GM18520 (cell line): ENCODE results near the gene WDTC1.
A peak's percentile ranks its signal among the peaks of the same experiment; 100 is the strongest.
"Not testable (repeated sequence)": the region's sequence is repeated elsewhere in the genome, so short reads cannot be mapped to it uniquely, and the experiment has no call there.

Experiments used
- ATAC-seq: cut with Tn5 transposase; IDR thresholded peaks from one replicate; pipeline ENCODE4 v1.9.1; 2021; ENCODE audit not compliant: unreplicated experiment

WDTC1 gene, protein sequence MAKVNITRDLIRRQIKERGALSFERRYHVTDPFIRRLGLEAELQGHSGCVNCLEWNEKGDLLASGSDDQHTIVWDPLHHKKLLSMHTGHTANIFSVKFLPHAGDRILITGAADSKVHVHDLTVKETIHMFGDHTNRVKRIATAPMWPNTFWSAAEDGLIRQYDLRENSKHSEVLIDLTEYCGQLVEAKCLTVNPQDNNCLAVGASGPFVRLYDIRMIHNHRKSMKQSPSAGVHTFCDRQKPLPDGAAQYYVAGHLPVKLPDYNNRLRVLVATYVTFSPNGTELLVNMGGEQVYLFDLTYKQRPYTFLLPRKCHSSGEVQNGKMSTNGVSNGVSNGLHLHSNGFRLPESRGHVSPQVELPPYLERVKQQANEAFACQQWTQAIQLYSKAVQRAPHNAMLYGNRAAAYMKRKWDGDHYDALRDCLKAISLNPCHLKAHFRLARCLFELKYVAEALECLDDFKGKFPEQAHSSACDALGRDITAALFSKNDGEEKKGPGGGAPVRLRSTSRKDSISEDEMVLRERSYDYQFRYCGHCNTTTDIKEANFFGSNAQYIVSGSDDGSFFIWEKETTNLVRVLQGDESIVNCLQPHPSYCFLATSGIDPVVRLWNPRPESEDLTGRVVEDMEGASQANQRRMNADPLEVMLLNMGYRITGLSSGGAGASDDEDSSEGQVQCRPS

DNA sequence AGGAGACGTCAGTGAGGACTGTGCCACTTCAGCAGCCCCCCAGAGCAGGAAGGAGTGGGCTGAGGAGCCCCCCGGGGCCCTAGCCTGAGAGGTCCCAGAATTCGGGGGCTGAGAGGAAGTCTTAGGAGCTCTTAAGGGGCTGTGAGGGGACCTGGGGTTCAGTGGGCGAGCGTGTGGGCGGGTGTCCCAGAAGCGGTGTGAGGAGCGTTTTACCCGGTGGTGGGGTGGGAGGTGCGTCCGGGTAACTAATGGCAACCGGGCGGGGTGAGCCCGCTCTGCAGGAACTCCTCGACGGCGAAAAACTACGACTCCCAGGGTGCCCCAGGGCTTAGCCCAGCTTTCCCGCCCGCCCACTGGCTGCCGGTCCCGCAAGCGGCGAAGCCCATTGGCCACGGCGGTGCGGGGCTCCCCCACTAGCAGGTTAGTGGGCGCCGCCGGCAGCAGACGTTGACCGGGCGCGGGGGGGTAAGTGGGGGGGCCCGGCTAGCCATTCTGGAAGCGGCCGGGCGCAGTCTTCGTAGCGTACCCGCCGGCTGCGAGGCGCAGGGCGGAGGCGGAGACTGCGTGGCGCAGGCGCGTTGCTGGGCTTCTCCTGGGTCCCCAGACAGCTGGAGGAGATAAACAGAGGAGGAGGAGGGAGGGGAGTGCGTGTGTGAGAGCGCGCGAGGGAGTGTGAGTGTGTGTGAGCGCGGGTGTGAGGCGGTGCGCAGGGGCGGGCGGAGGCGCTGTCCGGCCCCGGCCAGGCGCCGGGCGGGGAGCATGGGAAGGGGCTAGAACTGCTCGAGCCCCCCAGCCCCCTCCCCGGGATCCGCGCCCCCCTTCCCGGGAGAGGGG is at the start of gene WDTC1:
WDTC1 (plus strand) TSS at position 584 of the 834 bp plus-strand sequence. CDS start 26,423 bp downstream, outside the sequence.
- peak; percentile 87 for ATAC-seq

DNA sequence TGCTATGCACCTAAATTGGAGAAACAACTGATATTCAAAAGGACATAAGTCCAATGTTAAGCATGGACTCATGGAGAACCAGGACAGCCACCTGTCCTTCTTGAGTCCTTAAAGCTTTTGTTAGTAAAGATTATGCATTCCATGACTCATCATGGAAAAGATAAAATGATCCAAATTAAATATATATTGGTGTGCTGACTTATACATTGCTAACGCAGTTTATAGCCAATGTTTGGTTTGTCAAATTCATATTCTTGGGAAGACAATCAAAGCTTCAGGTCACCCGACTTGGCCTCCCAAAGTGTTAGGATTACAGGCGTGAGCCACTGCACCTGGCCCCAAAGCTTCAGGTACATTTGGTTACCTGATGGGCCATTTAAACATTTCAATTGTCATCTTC is 49.8 kb upstream of the WDTC1 start:
- ATAC-seq = not testable (repeated sequence)

DNA sequence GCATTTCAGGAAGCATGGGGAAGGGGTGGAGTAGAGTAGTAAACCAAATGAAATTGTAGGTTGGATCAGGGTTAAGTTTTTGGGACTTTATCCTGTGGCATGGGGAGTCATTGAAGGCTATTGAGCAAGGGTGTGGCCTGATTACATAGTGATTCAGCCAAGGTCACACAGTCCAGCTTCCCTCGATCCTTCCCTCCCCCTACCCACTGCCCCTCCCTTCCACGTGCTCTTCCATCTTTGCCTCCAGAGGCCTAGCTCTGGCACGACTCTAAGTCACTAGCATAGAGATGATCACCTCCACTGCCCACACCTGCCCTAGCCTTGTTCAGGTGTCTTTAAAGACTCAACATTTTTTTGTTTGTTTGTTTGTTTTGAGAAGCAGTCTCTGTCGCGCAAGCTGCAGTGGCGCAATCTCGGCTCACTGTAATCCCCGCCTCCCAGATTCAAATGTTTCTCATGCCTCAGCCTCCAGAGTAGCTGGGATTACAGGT is 42.3 kb upstream of the WDTC1 start:
- no peak for ATAC-seq

DNA sequence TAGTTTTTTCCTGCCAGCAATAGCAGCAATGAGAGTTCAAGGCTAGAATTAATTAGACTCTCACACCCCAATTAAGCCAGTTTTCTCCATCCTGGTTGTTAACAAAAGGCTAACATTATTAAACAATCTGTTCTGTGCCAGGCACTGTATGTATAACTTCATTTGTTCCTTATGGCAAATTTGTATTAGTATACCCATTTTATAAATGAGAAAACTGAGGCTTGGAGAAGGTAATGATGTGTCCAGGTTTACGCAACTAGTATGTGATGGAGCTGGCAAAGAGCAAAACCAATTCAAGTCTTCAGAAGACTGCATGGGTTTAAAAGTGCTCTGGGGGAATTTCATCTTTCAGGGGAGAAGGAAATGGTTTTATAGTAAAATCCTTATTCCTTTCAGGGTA is 41.2 kb upstream of the WDTC1 start:
- ATAC-seq = no peak

DNA sequence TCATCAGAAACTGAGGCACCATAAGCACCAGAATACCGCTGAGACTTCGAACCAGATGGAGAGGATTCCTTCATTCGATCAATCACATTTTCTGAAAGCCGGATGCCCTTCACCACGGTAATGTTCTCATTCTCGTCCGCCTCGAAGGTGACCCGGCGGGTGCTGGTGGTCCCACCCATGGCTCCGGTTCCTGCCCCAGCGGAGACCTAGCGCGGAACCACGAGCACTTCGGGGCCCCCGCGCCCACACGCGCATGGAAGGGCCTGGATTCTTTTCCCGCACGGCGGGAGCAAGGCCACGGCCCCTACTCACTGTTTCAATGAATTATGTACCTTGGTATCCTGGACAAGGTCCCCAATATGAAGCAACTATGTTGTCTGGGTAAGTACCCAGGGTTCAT is 33.1 kb upstream of the WDTC1 start:
- no peak for ATAC-seq

DNA sequence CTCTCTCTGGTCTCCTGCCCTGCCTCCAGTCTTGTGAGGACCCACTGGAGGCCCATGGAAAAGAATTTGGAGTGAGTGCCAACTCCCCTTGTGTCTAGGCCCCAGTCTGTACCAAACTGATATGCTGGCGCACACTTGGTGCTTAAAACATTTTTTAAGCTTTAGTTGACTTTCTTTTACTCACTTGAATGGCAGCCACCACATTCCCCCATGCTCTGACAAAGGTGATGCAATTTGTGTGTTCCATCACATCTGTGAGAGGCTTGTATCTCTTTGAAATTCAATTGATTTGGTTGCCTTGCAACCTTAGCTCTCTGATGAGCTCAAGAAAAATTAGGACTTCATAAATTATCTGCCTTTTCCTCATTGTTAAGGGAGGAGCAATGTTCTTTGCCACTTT is 30.5 kb upstream of the WDTC1 start:
- ATAC-seq = no peak

DNA sequence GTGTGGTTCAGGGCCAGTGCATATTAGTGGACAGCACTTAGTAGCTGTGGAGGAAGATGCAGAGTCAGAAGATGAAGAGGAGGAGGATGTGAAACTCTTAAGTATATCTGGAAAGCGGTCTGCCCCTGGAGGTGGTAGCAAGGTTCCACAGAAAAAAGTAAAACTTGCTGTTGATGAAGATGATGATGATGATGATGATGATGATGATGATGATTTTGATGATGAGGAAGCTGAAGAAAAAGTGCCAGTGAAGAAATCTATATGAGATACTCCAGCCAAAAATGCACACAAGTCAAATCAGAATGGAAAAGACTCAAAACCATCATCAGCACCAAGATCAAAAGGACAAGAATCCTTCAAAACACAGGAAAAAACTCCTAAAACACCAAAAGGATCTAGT is 27.2 kb upstream of the WDTC1 start:
- ATAC-seq = not testable (repeated sequence)

DNA sequence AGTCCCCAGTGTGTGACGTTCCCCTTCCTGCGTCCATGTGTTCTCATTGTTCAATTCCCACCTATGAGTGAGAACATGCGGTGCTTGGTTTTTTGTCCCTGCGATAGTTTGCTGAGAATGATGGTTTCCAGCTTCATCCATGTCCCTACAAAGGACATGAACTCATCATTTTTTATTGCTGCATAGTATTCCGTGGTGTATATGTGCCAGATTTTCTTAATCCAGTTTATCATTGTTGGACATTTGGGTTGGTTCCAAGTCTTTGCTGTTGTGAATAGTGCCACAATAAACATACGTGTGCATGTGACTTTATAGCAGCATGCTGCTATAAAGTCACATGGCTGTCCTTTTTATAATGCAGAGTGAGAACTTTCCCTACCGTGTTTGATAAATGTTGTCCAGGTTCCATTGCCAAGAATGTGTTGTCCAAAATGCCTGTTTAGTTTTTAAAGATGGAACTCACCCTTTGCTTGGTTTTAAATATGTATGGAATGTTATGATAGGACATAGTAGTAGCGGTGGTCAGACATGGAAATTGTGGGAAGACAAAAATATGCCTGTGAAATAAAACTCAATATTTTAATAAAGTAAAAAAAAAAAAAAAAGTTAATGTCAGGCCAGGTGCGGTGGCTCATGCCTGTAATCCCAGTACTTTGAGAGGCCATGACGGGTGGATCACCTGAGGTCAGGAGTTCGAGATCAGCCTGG is 26.1 kb upstream of the WDTC1 start:
- not testable (repeated sequence) for ATAC-seq

DNA sequence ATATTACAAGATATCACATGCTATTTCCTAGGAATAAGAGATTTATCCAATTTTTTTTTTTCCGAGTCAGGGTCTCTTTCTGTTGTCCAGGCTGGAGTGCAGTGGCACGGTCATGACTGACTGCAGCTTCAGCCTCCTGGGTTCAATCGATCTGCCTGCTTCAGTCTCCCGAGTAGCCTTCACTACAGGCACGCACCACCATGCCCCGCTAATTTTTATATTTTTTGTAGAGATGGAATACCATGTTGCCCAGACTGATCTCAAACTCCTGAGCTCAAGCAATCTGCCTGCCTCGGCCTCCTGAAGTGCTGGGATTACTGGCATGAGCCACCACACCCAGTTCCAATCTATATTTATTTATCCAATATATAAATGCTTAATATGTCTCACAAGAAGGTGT is 18.0 kb upstream of the WDTC1 start:
- no peak for ATAC-seq

DNA sequence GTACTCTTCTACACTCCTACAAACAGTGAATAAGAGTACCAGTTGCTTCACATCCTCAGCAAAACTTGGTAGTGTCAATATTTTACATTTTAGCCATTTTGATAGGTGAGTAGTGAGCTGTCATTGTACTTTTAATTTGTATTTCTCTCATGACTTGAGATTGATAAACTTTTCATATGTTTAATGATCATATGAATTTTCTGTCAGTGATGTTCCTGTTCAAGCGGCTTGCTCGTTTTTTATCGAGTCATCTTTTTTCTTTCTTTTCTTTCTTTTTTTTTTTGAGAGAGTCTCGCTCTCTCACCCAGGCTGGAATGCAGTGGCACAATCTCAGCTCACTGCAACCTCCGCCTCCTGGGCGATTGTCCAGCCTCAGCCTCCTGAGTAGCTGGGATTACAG is 17.0 kb upstream of the WDTC1 start:
- ATAC-seq = no peak

DNA sequence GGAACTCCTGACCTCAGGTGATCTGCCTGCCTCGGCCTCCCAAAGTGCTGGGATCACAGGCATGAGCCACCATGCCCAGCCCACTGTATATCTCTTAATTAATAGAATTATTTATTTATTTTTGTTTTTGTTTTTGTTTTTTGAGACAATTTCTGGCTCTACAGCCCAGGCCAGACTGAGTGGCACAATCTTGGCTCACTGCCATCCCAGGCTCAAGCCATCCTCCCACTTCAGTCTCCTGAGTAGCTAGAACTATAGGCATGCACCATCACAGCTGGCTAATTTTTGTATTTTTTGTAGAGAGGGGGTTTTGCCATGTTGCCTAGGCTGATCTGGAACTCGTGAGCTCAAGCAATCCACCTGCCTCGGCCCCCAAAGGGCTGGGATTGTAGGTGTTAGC is 15.7 kb upstream of the WDTC1 start:
- no peak for ATAC-seq

DNA sequence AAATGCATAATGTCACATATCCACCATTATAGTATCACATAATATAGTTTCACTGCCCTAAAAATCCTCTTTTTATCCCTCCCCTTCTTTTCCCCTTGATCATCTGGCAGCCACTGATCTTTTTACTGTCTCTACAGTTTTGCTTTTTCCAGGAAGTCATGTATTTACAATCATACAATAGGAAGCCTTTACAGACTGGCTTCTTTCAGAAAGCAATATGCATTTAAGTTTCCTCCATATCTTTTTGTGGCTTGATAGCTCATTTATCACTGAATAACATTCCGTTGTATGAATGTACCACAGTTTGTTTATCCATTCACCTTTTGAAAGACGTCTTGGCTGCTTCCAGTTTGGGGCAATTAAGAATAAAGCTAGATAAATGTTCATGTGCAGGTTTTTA is 14.3 kb upstream of the WDTC1 start:
- no peak for ATAC-seq

DNA sequence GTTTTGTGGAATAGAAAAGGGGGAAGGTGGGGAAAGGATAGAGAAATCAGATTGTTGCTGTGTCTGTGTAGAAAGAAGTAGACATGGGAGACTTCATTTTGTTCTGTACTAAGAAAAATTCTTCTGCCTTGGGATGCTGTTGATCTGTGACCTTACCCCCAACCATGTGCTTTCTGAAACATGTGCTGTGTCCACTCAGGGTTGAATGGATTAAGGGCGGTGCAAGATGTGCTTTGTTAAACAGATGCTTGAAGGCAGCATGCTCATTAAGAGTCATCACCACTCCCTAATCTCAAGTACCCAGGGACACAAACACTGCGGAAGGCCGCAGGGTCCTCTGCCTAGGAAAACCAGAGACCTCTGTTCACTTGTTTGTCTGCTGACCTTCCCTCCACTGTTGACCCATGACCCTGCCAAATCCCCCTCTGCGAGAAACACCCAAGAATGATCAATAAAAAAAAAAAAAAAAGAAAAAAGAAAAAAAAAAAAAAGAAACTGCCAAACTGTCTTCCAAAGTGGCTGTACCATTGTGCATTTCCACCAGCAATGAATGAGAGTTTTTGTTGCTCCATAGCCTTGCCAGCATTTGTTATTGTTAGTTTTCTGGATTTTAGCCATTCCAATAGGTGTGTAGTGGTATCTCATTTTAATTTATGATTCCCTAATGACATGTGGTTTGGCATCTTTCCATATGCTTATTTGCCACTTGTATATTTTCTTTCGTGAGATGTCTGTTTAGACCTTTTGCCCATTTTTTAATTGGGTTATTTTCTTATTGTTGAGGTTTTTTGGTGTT is 13.5 kb upstream of the WDTC1 start:
- ATAC-seq = not testable (repeated sequence)

DNA sequence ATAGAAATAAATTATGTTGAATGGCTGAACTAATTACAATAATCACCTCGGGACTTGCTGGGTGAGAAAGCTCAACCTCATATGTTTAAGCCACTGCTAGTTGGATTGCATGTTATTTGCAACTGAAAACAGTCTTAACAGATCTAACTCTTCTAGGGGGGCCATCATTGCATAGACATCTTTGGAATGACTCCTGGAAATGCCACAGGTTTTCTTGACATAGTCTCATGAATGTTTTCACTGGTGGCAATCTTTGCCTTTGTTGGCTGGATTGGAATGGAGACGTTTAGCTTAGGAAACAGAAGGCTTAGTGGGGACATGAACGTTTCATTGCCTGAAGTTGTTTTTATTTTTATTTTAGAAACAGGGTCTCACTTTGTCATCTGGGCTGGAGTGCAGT is 8.8 kb upstream of the WDTC1 start:
- ATAC-seq = no peak

DNA sequence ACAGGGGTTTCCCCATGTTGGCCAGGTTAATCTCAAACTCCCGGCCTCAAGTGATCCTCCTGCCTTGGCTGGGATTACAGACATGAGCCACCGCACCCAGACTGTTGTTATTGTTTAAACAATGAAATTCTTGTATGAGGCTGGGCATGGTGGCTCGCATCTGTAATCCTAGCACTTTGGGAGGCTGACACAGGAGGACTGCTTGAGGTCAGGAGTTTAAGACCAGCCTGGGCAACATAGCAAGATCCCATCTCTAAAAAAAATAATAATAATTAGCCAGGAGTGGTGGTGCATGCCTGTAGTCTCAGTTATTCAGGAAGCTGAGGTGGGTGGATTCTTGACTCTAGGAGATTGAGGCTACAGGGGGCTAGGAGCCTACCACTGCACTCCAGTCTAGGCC is 6.7 kb upstream of the WDTC1 start:
- no peak for ATAC-seq

DNA sequence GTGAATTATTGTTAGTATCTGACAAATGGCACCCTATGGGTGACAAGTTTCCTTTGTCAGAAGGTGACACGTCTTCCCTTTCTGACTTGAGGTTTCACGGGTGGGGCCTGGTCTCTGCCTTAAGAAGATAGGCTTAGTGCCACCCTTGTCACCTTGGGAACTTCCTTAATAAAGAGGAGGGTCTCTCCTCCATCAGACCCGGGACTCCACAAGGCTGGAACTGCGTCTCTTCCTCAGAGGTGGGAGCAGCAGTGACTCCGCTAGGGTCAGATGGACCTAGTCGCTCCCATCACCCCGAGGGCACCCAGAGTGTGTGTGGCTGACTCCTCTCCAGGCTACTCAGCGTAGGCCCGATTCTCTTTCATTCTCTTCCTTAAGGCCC is 774 bp upstream of the WDTC1 start:
- no peak for ATAC-seq

DNA sequence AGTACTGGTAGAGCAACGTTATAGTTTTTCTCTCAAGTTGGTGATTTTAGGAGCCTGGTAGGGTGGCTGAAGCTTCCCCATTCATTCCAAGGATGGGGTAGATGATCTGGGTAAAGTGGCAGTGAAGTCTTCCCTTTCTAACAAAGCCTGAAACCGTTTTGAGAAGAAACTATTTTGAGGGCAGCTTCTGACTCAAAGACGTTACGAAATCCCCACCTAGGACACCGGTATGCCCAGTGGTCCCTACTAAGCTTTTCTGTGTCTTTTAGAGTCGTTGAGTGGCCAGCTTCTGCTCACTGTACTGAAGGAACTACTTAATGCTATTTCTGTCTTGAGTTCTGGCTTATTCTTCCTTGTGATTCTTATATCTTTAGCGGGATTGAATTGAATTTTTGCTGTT is 1.4 kb downstream of the WDTC1 start:
- no peak for ATAC-seq

DNA sequence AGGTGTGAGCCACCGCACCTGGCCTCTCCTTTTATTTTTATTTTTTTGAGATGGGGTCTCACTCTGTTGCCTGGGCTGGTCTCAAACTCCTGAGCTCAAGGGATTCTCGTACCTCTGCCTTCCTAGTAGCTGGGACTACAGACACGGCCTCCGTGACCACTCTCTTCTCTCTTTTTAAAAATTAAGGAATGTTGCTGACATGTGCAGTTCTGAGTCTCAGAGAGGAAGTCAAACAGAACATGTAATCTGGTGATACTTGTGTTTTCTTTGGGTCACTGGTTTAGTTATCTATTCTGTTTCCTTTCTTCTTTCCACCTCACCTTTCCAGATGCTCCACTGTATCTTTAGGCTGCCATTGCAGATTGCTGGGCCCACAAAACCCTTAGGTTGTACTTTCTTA is 2.7 kb downstream of the WDTC1 start:
- no peak for ATAC-seq

DNA sequence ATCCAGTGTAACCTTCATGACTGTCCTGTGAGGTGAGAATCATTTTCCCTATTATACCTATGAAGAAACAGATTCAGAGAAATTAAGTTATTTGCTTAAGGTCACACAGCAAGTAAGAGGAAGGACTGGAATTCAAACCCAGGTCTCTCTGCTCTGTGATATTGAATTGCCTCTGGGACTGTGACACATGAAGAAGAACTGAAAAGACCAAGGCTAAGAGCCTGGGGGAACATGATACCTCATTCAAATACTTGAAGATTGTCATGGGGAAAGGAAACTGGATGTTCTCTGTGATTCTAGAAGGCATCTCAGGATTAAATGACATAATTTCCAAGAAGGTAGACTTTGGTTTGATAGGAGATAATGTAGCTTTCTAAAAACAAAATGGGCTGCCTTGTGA is 3.6 kb downstream of the WDTC1 start:
- no peak for ATAC-seq

DNA sequence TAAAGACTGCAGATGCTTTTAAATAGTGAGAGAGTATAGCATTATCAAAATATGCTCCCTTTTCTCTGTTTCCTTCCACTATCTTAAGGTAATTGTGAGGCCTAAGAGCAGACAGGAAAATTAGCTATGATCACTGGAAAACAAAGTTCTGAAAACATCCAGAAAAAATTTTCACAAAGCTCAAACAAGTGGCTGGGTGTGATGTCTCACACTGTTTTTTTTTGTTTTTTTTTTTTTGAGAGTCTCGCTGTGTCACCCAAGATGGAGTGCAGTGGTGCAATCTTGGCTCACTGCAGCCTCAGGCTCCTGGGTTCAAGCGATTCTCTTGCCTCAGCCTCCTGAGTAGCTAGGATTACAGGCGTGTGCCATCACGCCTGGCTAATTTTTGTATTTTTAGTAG is 7.2 kb downstream of the WDTC1 start:
- no peak for ATAC-seq
